ENCODE results near the gene ADO. TPM values are rescaled to one million over a fixed set of nuclear protein-coding genes. Genes with fewer than 3 reads are reported as not detected.

Gene ADO
- total RNA-seq, 6 experiments from 2014 or later: 13.7 to 19.2 (median 16.5) TPM

GRCh38 chr10:62788861-62789467 lies 15.6 kb upstream of the ADO start:
- peaks cover 19% of the 10 kb centered on the region; the same call in 1 of the 2 replicates for H3K36me3 Mint-ChIP-seq (ENCODE audit: low read depth)
- peaks cover 19% of the 10 kb centered on the region for H3K9me3 Mint-ChIP-seq
- H3K4me3 Mint-ChIP-seq: no peak overlapping the region
- peaks cover under 1% of the 10 kb centered on the region; the same call in 1 of the 2 replicates for H3K27me3 Mint-ChIP-seq (ENCODE audit: insufficient read depth)
- no peak for TF ChIP-seq CTCF (IDR thresholded peaks at IDR 0.05)
- H3K4me1 Mint-ChIP-seq (ENCODE audit: low read depth): peaks cover 20% of the 10 kb centered on the region
- no peak overlapping the region for H3K27ac Mint-ChIP-seq
- DNase-seq: peak; percentile 63

GRCh38 chr10:62790019-62790555 lies 14.4 kb upstream of the ADO start:
- Mint-ChIP-seq H3K9me3 (peaks cover 10% of the 10 kb centered on the region), H3K4me1 (ENCODE audit: low read depth) (peaks cover 20% of the 10 kb centered on the region), H3K27ac (no peak overlapping the region), H3K4me3 (no peak overlapping the region), H3K27me3 (ENCODE audit: insufficient read depth) (no peaks in the 10 kb centered on the region), H3K36me3 (ENCODE audit: low read depth) (peaks cover 14% of the 10 kb centered on the region; the same call in 1 of the 2 replicates)
- TF ChIP-seq CTCF (IDR thresholded peaks at IDR 0.05): no peak
- no peak for DNase-seq

- Mint-ChIP-seq H3K27me3 (ENCODE audit: insufficient read depth) (no peaks in the 10 kb centered on the region), H3K9me3 (peaks cover 5% of the 10 kb centered on the region), H3K27ac (no peak overlapping the region), H3K4me3 (no peak overlapping the region), H3K4me1 (ENCODE audit: low read depth) (peaks cover 20% of the 10 kb centered on the region), H3K36me3 (ENCODE audit: low read depth) (peaks cover 11% of the 10 kb centered on the region; the same call in 1 of the 2 replicates)
- no peak for DNase-seq
- TF ChIP-seq CTCF (IDR thresholded peaks at IDR 0.05): no peak
These were observed 13.9 kb upstream of the ADO start for GRCh38 chr10:62790571-62790970.

GRCh38 chr10:62792261-62792660 lies 12.3 kb upstream of the ADO start:
- no peak overlapping the region for H3K27ac Mint-ChIP-seq
- no peak overlapping the region for H3K4me3 Mint-ChIP-seq
- H3K9me3 Mint-ChIP-seq: no peaks in the 10 kb centered on the region; the same call in 1 of the 2 replicates
- no peaks in the 10 kb centered on the region for H3K36me3 Mint-ChIP-seq (ENCODE audit: low read depth)
- peaks cover 20% of the 10 kb centered on the region for H3K4me1 Mint-ChIP-seq (ENCODE audit: low read depth)
- H3K27me3 Mint-ChIP-seq (ENCODE audit: insufficient read depth): peaks cover 4% of the 10 kb centered on the region
- no peak for TF ChIP-seq CTCF (IDR thresholded peaks at IDR 0.05)
- no peak for DNase-seq

GRCh38 chr10:62794306-62794705 lies 10.2 kb upstream of the ADO start:
- H3K27me3 Mint-ChIP-seq (ENCODE audit: insufficient read depth): peaks cover 10% of the 10 kb centered on the region
- H3K27ac Mint-ChIP-seq: no peak overlapping the region
- H3K36me3 Mint-ChIP-seq (ENCODE audit: low read depth): no peaks in the 10 kb centered on the region
- DNase-seq: no peak
- H3K4me3 Mint-ChIP-seq: no peak overlapping the region
- no peaks in the 10 kb centered on the region for H3K9me3 Mint-ChIP-seq
- peaks cover 11% of the 10 kb centered on the region for H3K4me1 Mint-ChIP-seq (ENCODE audit: low read depth)
- TF ChIP-seq CTCF (IDR thresholded peaks at IDR 0.05): no peak

Data from HFFc6 (cell line).